ENCODE results near the gene CNTN4.

GRCh38 chr3:2311022-2311421 is 212.4 kb downstream of the CNTN4 start:
- TF ChIP-seq, protein P1, sequence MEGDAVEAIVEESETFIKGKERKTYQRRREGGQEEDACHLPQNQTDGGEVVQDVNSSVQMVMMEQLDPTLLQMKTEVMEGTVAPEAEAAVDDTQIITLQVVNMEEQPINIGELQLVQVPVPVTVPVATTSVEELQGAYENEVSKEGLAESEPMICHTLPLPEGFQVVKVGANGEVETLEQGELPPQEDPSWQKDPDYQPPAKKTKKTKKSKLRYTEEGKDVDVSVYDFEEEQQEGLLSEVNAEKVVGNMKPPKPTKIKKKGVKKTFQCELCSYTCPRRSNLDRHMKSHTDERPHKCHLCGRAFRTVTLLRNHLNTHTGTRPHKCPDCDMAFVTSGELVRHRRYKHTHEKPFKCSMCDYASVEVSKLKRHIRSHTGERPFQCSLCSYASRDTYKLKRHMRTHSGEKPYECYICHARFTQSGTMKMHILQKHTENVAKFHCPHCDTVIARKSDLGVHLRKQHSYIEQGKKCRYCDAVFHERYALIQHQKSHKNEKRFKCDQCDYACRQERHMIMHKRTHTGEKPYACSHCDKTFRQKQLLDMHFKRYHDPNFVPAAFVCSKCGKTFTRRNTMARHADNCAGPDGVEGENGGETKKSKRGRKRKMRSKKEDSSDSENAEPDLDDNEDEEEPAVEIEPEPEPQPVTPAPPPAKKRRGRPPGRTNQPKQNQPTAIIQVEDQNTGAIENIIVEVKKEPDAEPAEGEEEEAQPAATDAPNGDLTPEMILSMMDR (IDR thresholded peaks at IDR 0.05): no peak
- TF ChIP-seq POLR2A (IDR thresholded peaks at IDR 0.05): no peak

All from right lobe of liver (tissue), 4 donors.